HCT116 (cell line): ENCODE measurements around the gene ALDH16A1. TPM values are rescaled to one million over a fixed set of nuclear protein-coding genes. Genes with fewer than 3 reads are reported as not detected.

Source experiments
- ATAC-seq: fragments of 200-7000 bp; cut with Tn5 transposase; 2 replicates; pipeline ENCODE4 v1.9.1; 2020; ENCODE audit warnings: mild to moderate bottlenecking, moderate library complexity
- BruUV-seq: library from RNA; stranded (reverse); fragments of 400-500 nt; replicated peaks from 2 replicates; lab custom pipeline; 2021; lab: Mats Ljungman, UMichigan
- CTCF ChIA-PET: fragments of 300-600 bp; sonication (Branson Sonifier 250); formaldehyde crosslinking; loops from one replicate; lab custom pipeline; 2021; ENCODE audit warnings: antibody characterized with exemption; lab: Charles Lee
- POLR2A ChIA-PET: fragments of 300-600, 350-600 bp; sonication (Branson Sonifier 250); formaldehyde crosslinking; loops from one replicate; lab custom pipeline; 2021; ENCODE audit warnings: antibody characterized with exemption; lab: Charles Lee
- RAD21 ChIA-PET, 2 experiments: fragments of 300-600 bp; sonication (Branson Sonifier 250); formaldehyde crosslinking; loops; one replicate each; lab custom pipeline; 2023; ENCODE audit warnings: low total read pairs in 2 of 2; ENCODE audit not compliant: uncharacterized antibody in 2 of 2, unreplicated experiment in 2 of 2, low non-redundant PET in 1 of 2; lab: Charles Lee
- DNase-seq: peaks from one replicate; pipeline ENCODE4 v3.0.0-alpha.2; 2010; ENCODE audit warnings: low read depth, low spot score
- H2AFZ ChIP-seq: fragments of 200-600 bp; shearing (Covaris generic), sonication (generic); 2 replicates; pipeline ENCODE4 v1.6.1; 2017; ENCODE audit warnings: low read depth, mixed run types, mixed read lengths, antibody characterized with exemption, low read length; ENCODE audit not compliant: poor library complexity, severe bottlenecking
- H3K27ac ChIP-seq: 2 replicates; pipeline ENCODE4 v1.5.1; 2012; ENCODE audit warnings: low read depth, low read length
- H3K27me3 ChIP-seq: fragments of 200-600 bp; sonication (generic); 2 replicates; pipeline ENCODE4 v1.6.1; 2016; ENCODE audit warnings: mixed run types, low read length, mixed read lengths; ENCODE audit not compliant: insufficient read depth
- H3K36me3 ChIP-seq, 2 experiments: fragments of 200-500 bp in 1 of 2; fragments of 200-600 bp in 1 of 2; sonication (Bioruptor generic) in 1 of 2; sonication (generic) in 1 of 2; 2 replicates each; pipeline versions ENCODE4 v1.5.1 to v1.6.1; 2014 to 2016; ENCODE audit warnings: low read length in 2 of 2, inconsistent platforms in 1 of 2, mixed read lengths in 1 of 2, mixed run types in 1 of 2; ENCODE audit not compliant: insufficient read depth in 2 of 2, control insufficient read depth in 1 of 2
- H3K4me1 ChIP-seq, 2 experiments: fragments of 200-600 bp in 1 of 2; sonication (generic) in 1 of 2; 2 replicates each; pipeline versions ENCODE4 v1.5.1 to v1.6.1; 2012 to 2017; ENCODE audit warnings: low read length in 2 of 2, inconsistent platforms in 1 of 2, mild to moderate bottlenecking in 1 of 2, mixed read lengths in 1 of 2, mixed run types in 1 of 2, moderate library complexity in 1 of 2; ENCODE audit not compliant: insufficient read depth in 2 of 2, control insufficient read depth in 1 of 2
- H3K4me2 ChIP-seq: fragments of 200-600 bp; sonication (generic); 2 replicates; pipeline ENCODE4 v1.6.1; 2017; ENCODE audit warnings: mixed run types, low read length, mixed read lengths
- H3K4me3 ChIP-seq, 2 experiments: fragments of 200-600 bp in 1 of 2; sonication (generic) in 1 of 2; replicated peaks in 1 of 2; 2 replicates each; pipeline ENCODE4 v1.5.1; 2011 to 2016; ENCODE audit warnings: low read length in 2 of 2, control low read depth in 1 of 2, low read depth in 1 of 2, mild to moderate bottlenecking in 1 of 2, mixed read lengths in 1 of 2, mixed run types in 1 of 2
- H3K79me2 ChIP-seq: fragments of 200-600 bp; sonication (generic); 2 replicates; pipeline ENCODE4 v1.6.1; 2017; ENCODE audit warnings: mild to moderate bottlenecking, mixed run types, low read length, moderate library complexity, mixed read lengths; ENCODE audit not compliant: insufficient read depth
- H3K9ac ChIP-seq: fragments of 200-600 bp; sonication (generic); 2 replicates; pipeline ENCODE4 v1.6.1; 2016; ENCODE audit warnings: low read length, mixed read lengths
- H3K9me2 ChIP-seq: fragments of 200-600 bp; sonication (generic), shearing (Covaris generic); 2 replicates; pipeline ENCODE4 v1.6.1; 2017; ENCODE audit warnings: mixed run types, mild to moderate bottlenecking, moderate library complexity; ENCODE audit not compliant: insufficient read depth
- H3K9me3 ChIP-seq, 2 experiments: fragments of 200-500 bp in 1 of 2; fragments of 200-600 bp in 1 of 2; sonication (Bioruptor generic) in 1 of 2; sonication (generic) in 1 of 2; 2 replicates each; pipeline ENCODE4 v1.6.1; 2014 to 2017; ENCODE audit warnings: low read length in 2 of 2, mixed read lengths in 2 of 2, inconsistent platforms in 1 of 2, low read depth in 1 of 2, mild to moderate bottlenecking in 1 of 2, mixed run types in 1 of 2, moderate library complexity in 1 of 2; ENCODE audit not compliant: control insufficient read depth in 1 of 2, insufficient read depth in 1 of 2
- H4K20me1 ChIP-seq: fragments of 200-600 bp; sonication (generic), shearing (Covaris generic); 2 replicates; pipeline ENCODE4 v1.6.1; 2017; ENCODE audit warnings: mixed run types, mild to moderate bottlenecking, moderate library complexity; ENCODE audit not compliant: insufficient read depth
- YY1 ChIP-seq: IDR thresholded peaks from 2 replicates; pipeline ENCODE4 v1.6.1; 2011; ENCODE audit warnings: low read length, low read depth, moderate library complexity, mild to moderate bottlenecking; ENCODE audit not compliant: insufficient replicate concordance; ENCODE audit errors: extremely low read depth
- intact Hi-C: fragments of 100-400 bp; cut with micrococcal nuclease; formaldehyde crosslinking; loops from 2 replicates; pipeline ENCODE4 v1.10.0; 2022
- total RNA-seq: library from RNA; stranded (reverse); gene quantifications from one replicate; pipeline ENCODE4 v1.2.1, GENCODE V29; 2021; ENCODE audit not compliant: unreplicated experiment
- TF ChIP-seq, protein P1 (sequence below): IDR thresholded peaks from 2 replicates; pipeline ENCODE4 v1.6.1; 2012; ENCODE audit warnings: low read depth
- TF ChIP-seq, protein P2 (sequence below): IDR thresholded peaks from 2 replicates; pipeline ENCODE4 v1.6.1; 2012

The ALDH16A1 gene
- total RNA-seq, 1 experiment from 2014 or later, result 22.8 TPM

DNA sequence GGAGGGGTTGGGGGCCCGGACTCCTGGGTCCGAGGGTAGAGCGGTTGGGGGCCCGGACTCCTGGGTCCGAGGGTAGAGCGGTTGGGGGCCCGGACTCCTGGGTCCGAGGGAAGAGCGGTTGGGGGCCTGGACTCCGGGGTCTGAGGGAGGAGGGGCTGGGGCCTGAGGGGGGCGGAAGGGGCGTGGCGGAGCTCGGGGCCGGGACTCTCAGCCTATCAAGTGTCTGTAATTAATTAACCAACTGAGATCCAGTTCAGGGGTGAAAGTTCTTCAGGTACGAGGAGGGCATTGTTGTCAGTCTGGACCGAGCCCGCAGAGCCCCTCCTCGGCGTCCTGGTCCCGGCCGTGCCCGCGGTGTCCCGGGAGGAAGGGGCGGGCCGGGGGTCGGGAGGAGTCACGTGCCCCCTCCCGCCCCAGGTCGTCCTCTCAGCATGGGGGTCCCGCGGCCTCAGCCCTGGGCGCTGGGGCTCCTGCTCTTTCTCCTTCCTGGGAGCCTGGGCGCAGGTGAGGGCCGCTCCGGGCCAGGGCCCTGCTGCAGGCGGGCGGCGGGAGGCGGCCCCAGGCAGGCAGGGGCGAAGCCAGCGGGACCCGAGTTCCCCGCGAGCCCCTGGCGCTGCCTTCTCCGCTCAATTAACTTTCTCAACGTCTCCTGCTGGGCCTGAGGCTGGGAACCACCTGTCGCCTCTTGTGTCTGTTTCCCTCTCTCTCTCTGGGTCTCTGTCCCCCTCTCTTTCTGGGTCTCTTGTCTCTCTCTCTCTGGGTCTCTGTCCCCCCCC lies 60.1 kb downstream of the ALDH16A1 start:
- H3K9me2 ChIP-seq, result no peaks in the 10 kb centered on the region
- no peak overlapping the region for H3K4me2 ChIP-seq
- CTCF ChIA-PET, result interaction anchor here (0.6 kb wide), 1 partner anchor 386 kb away, joined by 3 read pairs; no protein-coding TSS in a partner anchor
- H3K27me3 ChIP-seq, result no peaks in the 10 kb centered on the region
- no peaks in the 10 kb centered on the region for H3K9me3 ChIP-seq
- H3K36me3 ChIP-seq, result no peaks in the 10 kb centered on the region
- H3K4me1 ChIP-seq, result peaks cover 4 to 13% of the 10 kb centered on the region in 2 experiments; a peak in 3 of 4 replicates
- RAD21 ChIA-PET, result no interaction called here
- H2AFZ ChIP-seq, result no peak overlapping the region
- no peak for DNase-seq
- H3K9ac ChIP-seq, result no peak overlapping the region
- ATAC-seq, result peak; percentile 18; the same call in 1 of the 2 replicates
- H3K27ac ChIP-seq, result no peak overlapping the region
- POLR2A ChIA-PET, result interaction anchor here (0.5 to 1.5 kb wide), 2 partner anchors 61 to 77 kb away, joined by 3 read pairs; no protein-coding TSS in a partner anchor
- intact Hi-C loops, result no loop called here
- TF ChIP-seq, protein P1, sequence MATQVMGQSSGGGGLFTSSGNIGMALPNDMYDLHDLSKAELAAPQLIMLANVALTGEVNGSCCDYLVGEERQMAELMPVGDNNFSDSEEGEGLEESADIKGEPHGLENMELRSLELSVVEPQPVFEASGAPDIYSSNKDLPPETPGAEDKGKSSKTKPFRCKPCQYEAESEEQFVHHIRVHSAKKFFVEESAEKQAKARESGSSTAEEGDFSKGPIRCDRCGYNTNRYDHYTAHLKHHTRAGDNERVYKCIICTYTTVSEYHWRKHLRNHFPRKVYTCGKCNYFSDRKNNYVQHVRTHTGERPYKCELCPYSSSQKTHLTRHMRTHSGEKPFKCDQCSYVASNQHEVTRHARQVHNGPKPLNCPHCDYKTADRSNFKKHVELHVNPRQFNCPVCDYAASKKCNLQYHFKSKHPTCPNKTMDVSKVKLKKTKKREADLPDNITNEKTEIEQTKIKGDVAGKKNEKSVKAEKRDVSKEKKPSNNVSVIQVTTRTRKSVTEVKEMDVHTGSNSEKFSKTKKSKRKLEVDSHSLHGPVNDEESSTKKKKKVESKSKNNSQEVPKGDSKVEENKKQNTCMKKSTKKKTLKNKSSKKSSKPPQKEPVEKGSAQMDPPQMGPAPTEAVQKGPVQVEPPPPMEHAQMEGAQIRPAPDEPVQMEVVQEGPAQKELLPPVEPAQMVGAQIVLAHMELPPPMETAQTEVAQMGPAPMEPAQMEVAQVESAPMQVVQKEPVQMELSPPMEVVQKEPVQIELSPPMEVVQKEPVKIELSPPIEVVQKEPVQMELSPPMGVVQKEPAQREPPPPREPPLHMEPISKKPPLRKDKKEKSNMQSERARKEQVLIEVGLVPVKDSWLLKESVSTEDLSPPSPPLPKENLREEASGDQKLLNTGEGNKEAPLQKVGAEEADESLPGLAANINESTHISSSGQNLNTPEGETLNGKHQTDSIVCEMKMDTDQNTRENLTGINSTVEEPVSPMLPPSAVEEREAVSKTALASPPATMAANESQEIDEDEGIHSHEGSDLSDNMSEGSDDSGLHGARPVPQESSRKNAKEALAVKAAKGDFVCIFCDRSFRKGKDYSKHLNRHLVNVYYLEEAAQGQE, result no peak
- TF ChIP-seq, protein P2, sequence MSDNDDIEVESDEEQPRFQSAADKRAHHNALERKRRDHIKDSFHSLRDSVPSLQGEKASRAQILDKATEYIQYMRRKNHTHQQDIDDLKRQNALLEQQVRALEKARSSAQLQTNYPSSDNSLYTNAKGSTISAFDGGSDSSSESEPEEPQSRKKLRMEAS, result no peak
- TF ChIP-seq YY1, result no peak
- no peaks in the 10 kb centered on the region for H3K79me2 ChIP-seq
- H4K20me1 ChIP-seq, result no peaks in the 10 kb centered on the region
- no peak overlapping the region for H3K4me3 ChIP-seq
- BruUV-seq, result no TSS peak
